Activated CD8-positive, alpha-beta memory T cell treated with anti-CD3 and anti-CD28 coated beads, Interleukin-2, amount 50 U/mL, for 24 hours (primary cell): ENCODE data around the gene MYL3.
"Not testable (repeated sequence)": the region's sequence is repeated elsewhere in the genome, so short reads cannot be mapped to it uniquely, and the experiment has no call there.

Experiments used
- DNase-seq: peaks from one replicate; pipeline ENCODE4 v3.0.0-alpha.2; 2020; ENCODE audit errors: extremely low read depth

The MYL3 gene

DNA sequence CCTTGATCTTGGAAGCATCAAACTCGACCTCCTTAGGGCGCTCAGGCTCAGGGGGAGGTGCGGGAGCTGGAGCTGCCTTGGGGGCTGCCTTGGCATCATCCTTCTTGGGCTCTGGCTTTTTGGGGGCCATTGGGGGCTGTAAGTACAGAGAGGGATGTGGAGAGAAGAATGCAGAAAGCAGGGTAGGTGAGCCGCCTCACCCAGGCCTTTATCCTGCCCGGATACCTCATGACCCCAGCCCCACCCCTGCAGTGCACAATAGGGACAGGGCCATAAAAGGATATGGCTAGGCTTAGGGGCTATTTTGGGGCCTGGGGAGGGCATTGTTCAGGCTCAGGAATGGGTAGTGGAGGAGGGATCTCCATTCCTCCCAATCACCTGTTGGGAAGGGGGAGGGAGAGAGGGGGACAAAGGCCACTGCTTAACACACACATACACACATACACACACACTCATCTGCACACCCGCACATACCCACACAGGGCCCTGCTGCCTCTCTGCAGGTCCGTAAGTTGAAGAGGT is at the start of gene MYL3:
Gene MYL3, minus strand, starts transcription at position 184 of the 522 bp plus-strand sequence. Its CDS starts 54 bp downstream, at position 130.
- DNase-seq = no peak

DNA sequence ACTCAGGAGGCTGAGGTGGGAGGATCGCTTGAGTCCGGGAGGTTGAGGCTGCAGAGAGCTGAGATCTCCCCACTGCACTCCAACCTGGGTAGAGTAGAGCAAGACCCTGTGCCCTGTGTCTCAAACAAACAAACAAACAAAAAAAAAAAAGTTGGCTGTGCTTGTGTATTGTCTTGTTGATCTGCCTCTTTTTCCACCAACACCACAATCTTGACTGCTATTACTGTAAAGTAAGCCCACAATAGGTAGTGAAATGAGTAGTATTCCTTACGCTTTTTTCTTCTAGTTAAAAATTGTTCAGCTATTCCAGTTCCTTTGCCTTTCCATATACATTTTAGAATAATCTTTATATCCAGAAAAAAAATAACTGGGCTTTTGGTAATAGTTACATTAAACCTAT is 49.7 kb upstream of the MYL3 start:
- DNase-seq = no peak

DNA sequence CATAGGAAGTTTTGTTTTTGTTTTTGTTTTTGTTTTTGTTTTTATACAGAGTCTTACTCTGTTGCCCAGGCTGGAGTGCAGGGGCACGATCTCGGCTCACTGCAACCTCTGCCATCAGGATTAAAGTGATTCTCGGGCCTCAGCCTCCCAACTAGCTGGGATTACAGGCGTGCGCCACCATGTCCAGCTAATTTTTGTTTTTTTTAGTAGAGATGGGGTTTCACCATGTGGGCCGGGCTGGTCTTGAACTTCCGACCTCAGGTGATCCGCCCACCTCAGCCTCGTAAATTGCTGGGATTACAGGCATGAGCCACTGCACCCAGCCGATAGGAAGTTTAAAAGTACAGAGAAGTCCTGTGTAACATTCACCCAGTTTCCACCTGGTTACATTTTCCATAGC is 47.7 kb upstream of the MYL3 start:
- not testable (repeated sequence) for DNase-seq

DNA sequence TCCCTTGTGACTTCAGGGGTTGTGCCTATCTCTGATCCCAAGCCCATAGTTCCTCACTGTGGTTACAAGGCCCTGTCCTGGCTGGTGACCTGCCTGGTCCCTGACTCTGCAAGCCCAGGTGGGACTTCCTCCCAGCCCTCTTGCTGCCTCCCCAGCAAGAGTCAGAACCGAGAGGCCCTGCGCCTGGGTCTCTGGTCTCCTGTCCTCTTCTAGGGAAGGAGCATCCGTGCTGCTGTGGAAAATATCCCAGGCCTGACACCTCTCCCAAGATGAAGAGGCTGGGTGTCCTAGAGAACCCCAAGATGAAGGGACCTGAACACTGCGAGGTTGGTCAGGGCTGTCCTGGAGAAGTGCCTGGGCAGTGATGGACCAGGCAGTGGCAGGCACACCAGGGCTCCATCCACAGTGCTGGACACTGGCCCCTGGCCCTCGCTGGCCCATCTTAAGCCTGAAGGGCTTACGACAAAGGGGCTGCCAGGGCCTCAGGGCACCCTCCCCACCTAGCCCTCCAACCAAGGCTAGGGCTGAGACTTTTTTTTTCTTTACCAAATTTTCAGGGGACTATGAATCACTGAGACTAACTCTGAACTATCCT is 47.0 kb upstream of the MYL3 start:
- DNase-seq = no peak

DNA sequence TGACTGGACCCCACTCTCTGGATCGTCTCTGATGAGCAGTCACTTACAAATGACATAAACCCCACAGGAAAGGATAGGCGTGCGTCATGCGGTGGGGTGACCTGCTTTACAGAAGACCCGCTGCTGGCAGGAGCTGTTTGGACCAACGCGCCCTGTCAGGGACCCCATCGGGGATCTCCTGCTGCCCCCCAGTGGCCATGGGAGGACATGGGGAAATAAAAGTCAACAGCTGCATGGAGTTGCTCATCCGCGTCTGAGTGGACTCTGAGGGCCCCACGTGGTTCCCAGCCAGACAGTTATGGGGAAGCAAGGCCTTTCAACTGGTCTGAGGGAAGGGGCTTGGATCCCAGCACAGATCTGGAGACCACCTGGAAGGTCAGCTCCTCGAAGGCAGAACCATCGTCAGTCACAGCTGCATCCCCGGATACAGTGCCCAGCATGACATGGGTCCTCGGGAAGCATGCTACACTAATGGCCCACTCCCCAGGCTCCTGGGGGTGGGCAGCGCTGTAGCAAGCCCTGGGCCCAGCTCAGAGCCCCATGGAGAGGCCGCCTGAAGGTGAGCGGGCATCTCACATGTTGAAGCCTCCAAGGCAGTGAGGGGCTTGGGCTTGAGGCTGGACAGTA is 46.4 kb upstream of the MYL3 start:
- DNase-seq = peak; percentile 74

DNA sequence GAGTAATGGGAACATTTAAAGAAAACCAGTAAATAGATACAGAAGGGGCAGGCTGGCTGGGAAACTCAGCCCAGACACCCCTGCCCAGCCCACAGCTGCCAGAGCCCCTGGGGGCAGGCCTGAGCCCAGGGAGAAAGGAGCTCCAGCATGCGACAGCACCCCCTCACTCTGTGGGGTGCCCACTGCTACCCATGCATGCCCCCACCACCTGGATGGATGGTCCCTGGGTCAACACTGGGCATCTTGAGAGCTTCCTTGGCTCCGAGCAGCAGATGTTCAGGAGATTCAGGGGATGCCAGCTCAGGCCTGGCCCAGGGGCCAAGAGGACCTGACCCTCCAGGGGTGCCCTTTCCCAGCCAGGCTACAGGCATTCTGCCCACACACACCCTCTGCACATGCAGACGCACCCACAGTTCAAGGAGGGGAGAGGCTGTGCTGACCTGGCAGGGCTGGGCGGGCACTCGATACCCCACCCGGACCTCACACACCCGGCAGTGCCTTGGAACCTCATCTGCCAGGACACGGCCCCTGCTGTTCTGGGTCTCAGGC is 45.8 kb upstream of the MYL3 start:
- DNase-seq = no peak

DNA sequence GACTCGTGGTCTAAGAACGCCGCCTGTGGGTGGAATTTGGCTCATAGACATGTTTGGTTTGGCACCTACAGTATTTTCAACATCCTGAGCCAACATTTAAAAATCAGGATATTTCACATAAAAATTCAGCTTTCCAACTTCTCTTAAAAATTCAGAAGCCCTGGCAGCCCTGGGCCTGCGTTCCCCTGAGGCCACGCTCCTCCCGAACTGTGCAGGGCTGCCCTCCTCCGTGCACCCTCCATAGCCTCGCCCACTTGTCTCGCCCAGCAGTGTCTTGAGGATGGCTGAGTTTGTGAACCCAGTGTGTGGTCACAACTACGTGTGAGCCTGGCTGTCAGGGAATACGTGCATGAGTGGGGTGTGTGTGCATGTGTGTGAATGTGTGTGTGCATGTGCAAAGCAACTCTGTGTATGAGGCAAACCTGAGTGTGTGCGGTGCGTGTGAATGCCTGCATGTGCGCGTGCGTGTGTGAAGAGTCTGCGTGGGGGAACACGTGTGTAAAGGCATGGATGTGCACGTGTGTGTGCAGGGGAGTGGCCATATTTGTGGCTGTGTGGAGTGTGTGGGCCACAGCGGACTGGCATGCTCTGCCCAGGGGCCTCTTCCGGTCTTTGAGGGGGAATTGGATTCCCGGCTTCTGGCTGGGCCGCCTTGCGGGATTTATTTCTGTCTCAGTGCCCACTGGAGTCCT is 45.2 kb upstream of the MYL3 start:
- DNase-seq = no peak

DNA sequence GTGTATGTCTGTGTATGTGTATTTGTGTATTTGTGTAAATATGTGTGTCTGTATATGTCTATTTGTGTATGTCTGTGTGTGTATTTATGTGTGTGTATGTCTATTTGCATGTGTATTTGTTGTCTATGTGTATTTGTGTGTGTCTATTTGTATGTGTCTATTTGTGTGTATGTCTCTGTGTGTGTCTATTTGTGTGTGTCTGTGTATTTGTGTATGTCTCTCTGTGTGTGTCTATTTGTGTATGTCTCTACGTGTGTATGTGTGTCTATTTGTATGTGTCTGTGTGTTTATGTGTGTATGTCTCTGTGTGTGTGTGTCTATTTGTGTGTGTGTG is 44.7 kb upstream of the MYL3 start:
- DNase-seq = no peak

DNA sequence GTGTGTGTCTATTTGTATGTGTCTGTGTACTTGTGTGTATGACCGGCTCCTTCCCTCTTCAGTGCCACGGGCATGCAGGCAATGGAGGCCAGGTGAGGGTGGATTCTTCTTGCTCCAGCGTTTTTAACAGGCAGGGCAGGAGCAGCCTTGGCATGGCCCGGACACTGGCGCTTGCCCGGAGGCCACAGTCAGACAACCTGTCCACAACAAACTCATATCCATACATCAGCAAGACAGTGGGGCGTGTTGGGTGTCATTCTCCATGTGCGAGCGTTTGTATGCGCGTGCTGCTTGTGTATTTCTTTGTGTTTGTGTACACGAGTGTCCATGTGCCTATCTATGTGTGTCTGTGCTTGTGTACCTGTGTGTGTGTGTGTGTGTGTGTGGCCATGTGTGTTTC is 44.0 kb upstream of the MYL3 start:
- no peak for DNase-seq

DNA sequence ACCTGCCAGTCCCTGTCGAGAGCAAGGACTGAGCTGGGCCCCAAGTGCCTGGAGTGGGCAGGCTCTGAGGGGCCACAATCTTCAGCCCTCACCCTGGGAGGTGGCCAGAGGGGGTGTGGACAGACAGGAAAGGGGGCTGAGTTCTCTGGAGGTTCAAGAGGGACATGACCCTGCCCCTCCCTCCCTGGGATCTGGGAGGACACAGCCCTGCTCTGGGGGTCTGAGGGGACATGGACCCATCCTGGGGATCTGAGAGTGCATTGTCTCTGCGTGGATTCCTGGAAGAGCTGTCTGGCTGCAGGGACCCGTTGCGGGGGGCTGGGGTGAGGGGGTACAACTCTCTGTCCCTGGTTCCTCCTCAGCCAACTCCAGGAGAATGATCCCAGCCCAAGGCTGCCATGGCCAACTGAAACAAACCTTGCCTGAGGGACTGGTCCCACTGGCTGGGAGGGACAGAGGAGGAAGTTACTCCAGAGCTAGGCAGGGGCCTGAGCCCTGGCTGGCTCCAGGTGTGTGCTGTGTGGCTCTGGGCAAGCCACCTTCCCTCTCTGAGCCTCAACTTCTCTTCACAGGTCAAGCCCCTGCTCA is 43.3 kb upstream of the MYL3 start:
- no peak for DNase-seq

DNA sequence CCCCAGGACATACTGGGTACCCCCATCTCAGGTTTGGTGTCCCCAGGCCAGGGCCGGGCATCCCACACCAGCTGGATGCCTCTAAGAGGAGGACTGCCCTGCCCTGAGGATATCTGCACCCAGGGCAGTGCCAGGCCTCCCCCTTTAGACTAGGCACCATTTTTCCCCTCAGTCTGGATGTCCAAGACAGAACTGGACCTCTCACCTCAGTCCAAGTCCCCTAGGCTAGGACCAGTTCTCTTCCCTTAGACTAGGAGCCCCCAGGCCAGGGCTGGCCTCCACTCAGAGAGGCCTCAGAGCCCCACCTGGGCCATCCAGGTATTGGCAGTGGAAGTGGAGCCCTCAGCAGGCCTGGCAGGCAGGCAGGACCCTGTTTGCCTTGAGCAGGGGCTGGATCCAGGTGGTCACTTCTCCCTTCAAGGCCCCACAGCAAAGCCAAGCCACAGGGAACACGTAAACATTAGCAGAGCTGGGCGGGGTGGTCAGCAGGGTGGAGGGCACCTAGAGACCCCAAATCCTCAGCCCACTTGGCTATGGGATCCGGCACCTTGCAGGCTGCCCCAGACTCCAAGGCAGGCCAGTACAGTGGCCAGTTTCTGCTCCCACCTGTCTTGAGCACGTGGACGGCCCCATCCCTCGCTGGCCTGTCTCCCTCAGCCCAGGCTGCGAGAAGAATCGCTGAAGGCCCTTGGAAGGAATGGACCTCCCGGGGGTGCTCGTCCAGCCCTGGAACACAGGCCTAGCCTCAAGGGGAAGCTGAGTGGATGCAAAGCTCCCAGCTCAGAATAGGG is 42.6 kb upstream of the MYL3 start:
- no peak for DNase-seq

DNA sequence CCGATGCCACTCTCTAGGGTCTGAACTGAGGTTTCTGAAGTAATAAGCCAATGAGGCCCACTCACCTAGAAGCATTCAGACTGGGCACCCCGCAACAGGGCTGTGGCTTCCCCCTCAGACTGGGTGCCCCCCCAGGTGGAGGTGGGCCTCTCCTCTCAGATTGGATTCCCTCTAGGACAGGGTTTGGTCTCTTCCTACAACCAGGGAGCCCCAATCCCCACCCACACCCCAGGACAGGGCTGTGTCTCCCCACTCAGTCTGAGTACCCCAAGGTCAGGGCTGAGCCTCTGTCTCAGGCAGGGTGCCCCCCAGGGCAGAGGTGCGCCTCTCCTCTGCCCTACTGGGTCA is 41.9 kb upstream of the MYL3 start:
- no peak for DNase-seq

DNA sequence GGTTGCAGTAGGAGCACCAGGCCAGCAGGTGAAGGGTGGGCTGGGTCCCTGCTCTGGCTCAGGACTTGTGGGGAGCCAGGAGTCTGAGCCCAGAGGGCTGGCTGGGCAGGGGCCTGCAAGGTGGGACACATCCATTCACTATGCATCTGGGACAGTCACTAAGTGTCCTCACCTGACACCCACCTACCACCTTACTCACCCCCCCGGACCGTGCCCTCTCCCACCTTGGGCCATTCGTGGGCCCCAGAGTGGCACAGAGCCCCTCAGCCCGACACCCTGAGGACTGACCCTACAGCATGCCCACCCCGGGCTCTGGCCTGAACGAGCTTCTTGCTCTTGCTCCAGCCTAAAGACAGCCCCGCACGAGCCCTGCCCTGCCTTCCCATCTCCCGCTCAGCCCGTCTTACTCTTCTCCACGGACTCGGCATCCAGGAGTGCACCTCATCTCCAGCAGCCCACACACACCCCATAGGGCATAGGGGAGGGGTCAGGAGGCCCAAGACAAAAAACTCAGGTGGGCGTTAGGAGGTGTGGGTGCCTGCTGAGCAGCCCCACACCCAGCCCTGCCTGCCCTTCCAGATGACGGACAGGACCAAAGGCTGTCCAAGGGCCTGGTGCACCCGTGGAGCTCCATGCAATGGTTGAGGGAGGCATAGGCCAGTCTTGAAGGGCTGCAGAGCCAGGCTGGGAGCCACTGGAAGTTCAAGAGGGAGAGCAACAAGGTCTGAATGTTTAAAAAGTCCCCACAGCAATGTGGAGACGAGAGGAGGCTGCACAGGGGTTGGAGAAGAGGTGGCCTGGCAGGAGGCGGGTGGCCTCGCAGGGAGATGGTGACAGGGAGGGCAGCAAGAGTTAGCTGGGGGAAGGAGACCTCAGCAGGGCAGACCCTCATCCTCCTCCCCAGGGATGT is 41.3 kb upstream of the MYL3 start:
- DNase-seq = no peak

DNA sequence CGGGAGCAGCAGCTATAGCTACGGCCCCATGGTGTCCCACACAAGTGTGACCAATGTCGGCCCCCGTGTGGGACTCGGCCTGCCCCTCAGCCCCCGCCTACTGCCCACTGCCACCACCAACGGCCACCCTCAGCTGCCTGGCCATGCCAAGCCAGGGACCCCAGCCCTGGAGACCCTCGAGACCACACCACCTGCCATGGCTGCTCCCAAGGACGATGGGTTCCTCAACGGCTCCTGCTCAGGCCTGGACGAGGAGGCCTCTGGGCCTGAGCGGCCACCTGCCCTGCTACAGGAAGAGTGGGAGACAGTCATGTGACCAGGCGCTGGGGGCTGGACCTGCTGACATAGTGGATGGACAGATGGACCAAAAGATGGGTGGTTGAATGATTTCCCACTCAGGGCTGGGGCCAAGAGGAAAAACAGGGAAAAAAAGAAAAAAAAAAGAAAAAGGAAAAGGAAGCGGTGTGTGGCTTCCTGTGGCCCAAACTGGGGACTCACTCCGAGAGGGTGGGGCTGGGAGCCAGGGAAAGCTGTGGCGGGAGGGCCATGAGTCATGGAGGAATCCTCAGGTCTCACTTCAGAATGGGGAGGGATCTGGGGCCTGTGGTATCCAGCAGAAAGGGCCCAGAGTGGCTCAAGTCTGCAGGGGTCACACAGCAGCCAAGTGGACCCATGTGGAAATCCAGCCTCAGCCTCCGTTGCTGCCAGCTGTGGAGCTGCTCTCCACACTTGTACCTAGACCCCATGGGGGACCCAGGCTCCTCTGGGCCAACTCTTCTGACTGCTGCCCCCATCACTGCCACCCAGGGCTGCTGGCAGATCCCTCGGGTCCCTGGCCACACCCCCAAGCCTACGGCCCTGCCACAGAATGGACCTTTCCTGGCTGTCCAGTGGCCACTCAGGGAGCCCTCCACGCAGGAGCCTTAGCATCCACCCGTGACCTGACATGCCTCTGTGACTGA is 40.4 kb upstream of the MYL3 start:
- DNase-seq = no peak

DNA sequence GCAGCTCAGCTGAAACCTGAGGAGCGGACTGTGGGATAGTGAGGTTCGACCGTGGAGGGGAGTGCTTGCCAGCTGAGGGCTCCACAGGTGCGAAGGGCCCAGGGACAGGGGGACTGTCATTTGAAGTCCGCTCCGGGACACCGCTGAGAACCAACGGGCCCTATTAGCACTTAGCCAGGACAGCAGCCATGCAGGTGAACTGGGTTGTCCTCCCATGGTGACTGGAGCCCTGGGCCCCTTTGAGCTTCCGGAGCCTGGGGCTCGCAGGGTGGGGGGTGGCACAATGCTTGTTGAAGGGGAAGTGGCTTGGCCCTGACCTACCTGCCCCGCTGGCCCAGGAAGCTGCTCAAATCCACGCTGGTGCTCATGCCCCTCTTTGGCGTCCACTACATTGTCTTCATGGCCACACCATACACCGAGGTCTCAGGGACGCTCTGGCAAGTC is 39.0 kb upstream of the MYL3 start:
- DNase-seq = no peak

DNA sequence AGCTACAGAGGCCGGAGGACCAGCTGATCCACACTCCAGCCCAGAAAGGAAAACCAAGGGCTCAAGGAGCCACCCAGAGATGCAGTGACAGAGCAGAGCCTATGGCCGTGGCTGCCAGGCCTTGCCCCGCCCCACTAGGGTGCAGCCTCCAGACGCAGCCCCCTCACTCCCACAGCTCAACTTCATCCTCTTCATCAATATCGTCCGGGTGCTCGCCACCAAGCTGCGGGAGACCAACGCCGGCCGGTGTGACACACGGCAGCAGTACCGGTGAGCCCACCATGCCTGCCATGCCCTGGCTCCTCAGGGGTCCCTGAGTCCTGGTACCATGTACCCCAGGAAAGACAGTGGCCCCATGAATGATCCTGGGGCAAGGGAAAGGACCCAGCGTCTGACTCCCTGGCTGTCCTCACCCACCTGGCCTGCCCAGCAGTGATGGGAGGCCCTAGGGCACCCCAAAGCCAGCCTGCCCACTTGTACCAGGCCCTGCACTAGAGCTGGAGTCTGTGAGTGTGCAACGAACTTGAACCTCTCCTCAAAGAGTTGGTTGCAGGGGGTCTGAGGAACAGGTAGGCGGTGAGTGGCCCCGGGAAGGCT is 38.4 kb upstream of the MYL3 start:
- DNase-seq = no peak

DNA sequence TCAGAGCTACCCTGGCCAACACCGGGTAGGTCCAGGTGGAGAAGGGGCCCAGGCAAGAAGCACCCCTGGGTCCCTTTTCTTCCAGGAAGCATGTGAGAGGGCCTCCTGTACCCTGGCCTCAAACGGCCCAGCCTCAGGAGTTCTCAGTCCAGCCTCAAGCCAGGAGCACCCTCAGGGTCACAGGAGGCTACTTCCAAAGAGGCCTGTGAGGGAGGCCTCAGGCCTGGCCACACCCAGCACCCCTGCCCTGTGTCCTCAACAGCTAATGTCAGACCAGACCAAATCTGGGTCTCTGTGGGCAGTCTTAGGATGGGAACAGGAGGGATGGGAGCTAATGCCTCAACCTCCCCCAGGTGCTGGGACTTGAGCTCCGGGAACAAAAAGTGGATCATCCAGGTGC is 37.8 kb upstream of the MYL3 start:
- DNase-seq = no peak

DNA sequence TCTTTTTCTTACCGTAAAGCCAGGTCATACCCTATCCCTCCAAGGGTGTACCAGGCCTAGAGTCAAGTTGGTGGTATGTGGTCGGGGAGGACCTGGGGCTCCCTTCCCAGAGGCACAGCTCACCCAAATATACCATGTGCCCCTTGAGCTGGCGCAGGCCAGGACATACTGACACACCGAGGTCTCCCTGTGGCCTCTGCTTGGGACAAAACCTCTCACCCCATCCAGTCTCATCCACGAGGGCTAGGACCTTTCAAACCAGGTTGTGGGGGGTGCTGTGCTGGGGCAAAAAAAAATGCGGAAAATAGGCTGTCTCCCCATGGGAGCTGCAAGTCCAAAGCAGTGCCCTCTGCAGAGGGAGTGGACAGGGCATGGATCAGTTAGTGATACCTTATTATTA is 37.1 kb upstream of the MYL3 start:
- no peak for DNase-seq

DNA sequence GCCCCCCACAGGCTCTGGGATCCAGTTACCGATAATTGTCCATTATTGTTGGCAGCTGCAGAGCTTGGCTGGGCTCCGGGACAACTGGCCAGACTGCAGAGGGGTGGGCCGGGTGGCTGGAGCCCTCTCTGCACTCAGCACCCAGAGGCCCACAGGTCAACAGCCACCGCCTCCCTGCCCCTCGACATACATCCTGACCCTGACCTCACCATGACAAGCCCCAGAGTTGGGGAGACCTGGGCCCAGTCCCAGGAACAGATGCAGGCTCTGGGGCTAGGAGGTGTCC is 36.7 kb upstream of the MYL3 start:
- no peak for DNase-seq
